ENCODE results near the gene TRIM67. TPM values are rescaled to one million over a fixed set of nuclear protein-coding genes. Genes with fewer than 3 reads are reported as not detected.

TRIM67 gene
- polyA plus RNA-seq, 1 donor from 2014 or later: 8.0 TPM

- H3K27me3 ChIP-seq (ENCODE audit: insufficient read depth, low read depth, low read length): no peaks in the 10 kb centered on the region
- TF ChIP-seq REST (IDR thresholded peaks at IDR 0.05; ENCODE audit: borderline replicate concordance) (no peak), MXI1 (conservative IDR thresholded peaks at IDR 0.05; ENCODE audit: poor library complexity, severe bottlenecking) (no peak), RAD21 (conservative IDR thresholded peaks at IDR 0.05) (no peak), EP300 (conservative IDR thresholded peaks at IDR 0.05; ENCODE audit: poor library complexity, severe bottlenecking) (no peak), POLR2AphosphoS5 (IDR thresholded peaks at IDR 0.05) (no peak), SMC3 (conservative IDR thresholded peaks at IDR 0.05; ENCODE audit: poor library complexity) (no peak), CTCF (IDR thresholded peaks at IDR 0.05; ENCODE audit: poor library complexity, severe bottlenecking) (no peak), TAF1 (IDR thresholded peaks at IDR 0.05; ENCODE audit: low read depth) (no peak), EZH2 (IDR thresholded peaks at IDR 0.05; ENCODE audit: borderline replicate concordance, insufficient read depth, low read length, poor library complexity, severe bottlenecking) (no peak)
- no peaks in the 10 kb centered on the region for H4K20me1 ChIP-seq (ENCODE audit: insufficient read depth)
- no peak overlapping the region for H2AFZ ChIP-seq (ENCODE audit: low read depth, low read length)
- no peaks in the 10 kb centered on the region for H3F3A ChIP-seq (ENCODE audit: insufficient read depth, low read length, poor library complexity, severe bottlenecking)
- no peaks in the 10 kb centered on the region for H3K9me3 ChIP-seq (ENCODE audit: low read length)
- H3K36me3 ChIP-seq (ENCODE audit: insufficient read depth, low read length): no peaks in the 10 kb centered on the region
- H3K79me2 ChIP-seq (replicated peaks; ENCODE audit: insufficient read depth, low read length): peaks cover 10% of the 10 kb centered on the region
- H3K9ac ChIP-seq (ENCODE audit: low read length): no peak overlapping the region
- no peak overlapping the region for H3K4me3 ChIP-seq (ENCODE audit: low read length)
- H3K9me2 ChIP-seq (ENCODE audit: insufficient read depth, low read length): no peaks in the 10 kb centered on the region
- no peak overlapping the region for H3K27ac ChIP-seq (ENCODE audit: low read length)
- no peak overlapping the region for H3K4me2 ChIP-seq (ENCODE audit: low read length)
These were observed 10.6 kb downstream of the TRIM67 start for GRCh38 chr1:231172411-231172810.

- Histone ChIP-seq H3K4me3 (ENCODE audit: low read length) (no peak overlapping the region), H3K9ac (ENCODE audit: low read length) (no peak overlapping the region), H3K79me2 (replicated peaks; ENCODE audit: insufficient read depth, low read length) (no peaks in the 10 kb centered on the region), H4K20me1 (ENCODE audit: insufficient read depth) (no peaks in the 10 kb centered on the region), H3K27ac (ENCODE audit: low read length) (no peak overlapping the region), H3K27me3 (ENCODE audit: insufficient read depth, low read depth, low read length) (no peaks in the 10 kb centered on the region), H3K9me2 (ENCODE audit: insufficient read depth, low read length) (no peaks in the 10 kb centered on the region), H3K36me3 (ENCODE audit: insufficient read depth, low read length) (no peaks in the 10 kb centered on the region), H2AFZ (ENCODE audit: low read depth, low read length) (no peak overlapping the region), H3K4me2 (ENCODE audit: low read length) (no peak overlapping the region), H3F3A (ENCODE audit: insufficient read depth, low read length, poor library complexity, severe bottlenecking) (no peaks in the 10 kb centered on the region), H3K9me3 (ENCODE audit: low read length) (no peaks in the 10 kb centered on the region)
- no peak for TF ChIP-seq SMC3 (conservative IDR thresholded peaks at IDR 0.05; ENCODE audit: poor library complexity)
- no peak for TF ChIP-seq POLR2AphosphoS5 (IDR thresholded peaks at IDR 0.05)
- no peak for TF ChIP-seq TAF1 (IDR thresholded peaks at IDR 0.05; ENCODE audit: low read depth)
- no peak for TF ChIP-seq EP300 (conservative IDR thresholded peaks at IDR 0.05; ENCODE audit: poor library complexity, severe bottlenecking)
- no peak for TF ChIP-seq RAD21 (conservative IDR thresholded peaks at IDR 0.05)
- no peak for TF ChIP-seq CTCF (IDR thresholded peaks at IDR 0.05; ENCODE audit: poor library complexity, severe bottlenecking)
- no peak for TF ChIP-seq REST (IDR thresholded peaks at IDR 0.05; ENCODE audit: borderline replicate concordance)
- no peak for TF ChIP-seq MXI1 (conservative IDR thresholded peaks at IDR 0.05; ENCODE audit: poor library complexity, severe bottlenecking)
These were observed 14.6 kb downstream of the TRIM67 start for GRCh38 chr1:231176421-231176820.

Measured in neural cell (in vitro differentiated cells).